GM12878 (cell line): ENCODE results near the gene CORO1A. TPM values are rescaled to one million over a fixed set of nuclear protein-coding genes. Genes with fewer than 3 reads are reported as not detected.

Experiments used
- ATAC-seq: fragments of 200-7000 bp; cut with Tn5 transposase; 3 replicates; pipeline ENCODE4 v1.9.1; 2020; ENCODE audit warnings: mild to moderate bottlenecking, moderate library complexity
- BruUV-seq: library from RNA; stranded (reverse); fragments of 400-500 nt; replicated peaks from 2 replicates; lab custom pipeline; 2021; lab: Mats Ljungman, UMichigan
- CTCF ChIA-PET: fragments of 300-600 bp; sonication (Branson Sonifier 250); formaldehyde crosslinking; extraction: SDS; loops from one replicate; lab custom pipeline; 2021; ENCODE audit warnings: inconsistent platforms; lab: Yijun Ruan, JAX
- POLR2A ChIA-PET: fragments of 350-600 bp; formaldehyde crosslinking; extraction: SDS; loops from one replicate; lab custom pipeline; 2021; ENCODE audit warnings: inconsistent platforms; lab: Charles Lee
- RAD21 ChIA-PET: fragments of 300-600 bp; sonication (Branson Sonifier 250); formaldehyde crosslinking; loops from one replicate; lab custom pipeline; 2023; ENCODE audit warnings: antibody characterized with exemption; ENCODE audit not compliant: unreplicated experiment; lab: Charles Lee
- SMC1A ChIA-PET: fragments of 300-600 bp; sonication (Branson Sonifier 250); formaldehyde crosslinking; loops from one replicate; lab custom pipeline; 2023; ENCODE audit not compliant: unreplicated experiment, uncharacterized antibody; lab: Charles Lee
- DNase-seq: peaks from one replicate; pipeline ENCODE4 v3.0.0-alpha.2; 2011; ENCODE audit warnings: low read depth, low spot score
- FAIRE-seq: peaks from 3 replicates; lab custom pipeline; 2011; peaks lifted over from hg19 to GRCh38; lab: Jason Lieb, UNC
- H2AFZ ChIP-seq: 2 replicates; pipeline ENCODE4 v1.6.0; 2011; ENCODE audit warnings: low read depth, low read length, control low read depth; ENCODE audit not compliant: control insufficient read depth
- H3K27ac ChIP-seq: 2 replicates; pipeline ENCODE4 v1.5.1; 2011; ENCODE audit warnings: control low read depth; ENCODE audit not compliant: control insufficient read depth, insufficient read depth
- H3K27me3 ChIP-seq, 2 experiments: replicated peaks in 1 of 2; 2 replicates each; pipeline versions ENCODE4 v1.6.0 to v1.6.1; 2011; ENCODE audit warnings: low read length in 1 of 2; ENCODE audit not compliant: control insufficient read depth in 2 of 2, insufficient read depth in 2 of 2
- H3K36me3 ChIP-seq, 2 experiments: 2 replicates each; pipeline ENCODE4 v1.5.1; 2011; ENCODE audit warnings: low read length in 1 of 2; ENCODE audit not compliant: control insufficient read depth in 2 of 2, insufficient read depth in 2 of 2
- H3K4me1 ChIP-seq: 2 replicates; pipeline ENCODE4 v1.6.1; 2011; ENCODE audit warnings: mild to moderate bottlenecking, low read length, moderate library complexity, mixed read lengths; ENCODE audit not compliant: control insufficient read depth, insufficient read depth
- H3K4me2 ChIP-seq: 2 replicates; pipeline ENCODE4 v1.6.0; 2011; ENCODE audit warnings: control low read depth; ENCODE audit not compliant: control insufficient read depth, insufficient read depth
- H3K4me3 ChIP-seq: fragments of 200-600 bp; sonication (generic); 2 replicates; pipeline ENCODE4 v1.5.1; 2016
- H3K79me2 ChIP-seq: 2 replicates; pipeline ENCODE4 v1.6.0; 2011; ENCODE audit warnings: low read length; ENCODE audit not compliant: control insufficient read depth, insufficient read depth
- H3K9ac ChIP-seq: 2 replicates; pipeline ENCODE4 v1.8.0; 2011; ENCODE audit warnings: low read length, control low read depth, mixed read lengths; ENCODE audit not compliant: control insufficient read depth, insufficient read depth
- H3K9me3 ChIP-seq: replicated peaks from 3 replicates; pipeline ENCODE4 v1.5.1; 2011; ENCODE audit warnings: mild to moderate bottlenecking, low read length; ENCODE audit not compliant: control insufficient read depth, insufficient read depth
- H4K20me1 ChIP-seq: 2 replicates; pipeline ENCODE4 v1.6.0; 2011; ENCODE audit not compliant: control insufficient read depth, insufficient read depth
- ATF7 ChIP-seq: fragments of 450-650 bp; IDR thresholded peaks from 2 replicates; pipeline ENCODE4 v1.6.1; 2016; ENCODE audit warnings: low read depth, mild to moderate bottlenecking
- BCLAF1 ChIP-seq: fragments of 450-650 bp; IDR thresholded peaks from 2 replicates; pipeline ENCODE4 v1.6.1; 2017; ENCODE audit warnings: antibody characterized with exemption, mild to moderate bottlenecking, moderate library complexity
- BHLHE40 ChIP-seq, 2 experiments: fragments of 450-650 bp in 1 of 2; IDR thresholded peaks; 2 replicates each; pipeline ENCODE4 v1.6.1; 2011 to 2017; ENCODE audit warnings: low read depth in 2 of 2, borderline replicate concordance in 1 of 2, improper control_type of control experiment in 1 of 2, low read length in 1 of 2, mild to moderate bottlenecking in 1 of 2
- DPF2 ChIP-seq: fragments of 450-650 bp; IDR thresholded peaks from 2 replicates; pipeline ENCODE4 v1.6.1; 2017; ENCODE audit warnings: mild to moderate bottlenecking
- JUNB ChIP-seq: IDR thresholded peaks from 2 replicates; pipeline ENCODE4 v1.6.1; 2016; ENCODE audit warnings: antibody characterized with exemption, mild to moderate bottlenecking
- KDM1A ChIP-seq: fragments of 200-600 bp; sonication (generic); IDR thresholded peaks from 2 replicates; pipeline ENCODE4 v1.6.1; 2016; ENCODE audit warnings: borderline replicate concordance
- NBN ChIP-seq: fragments of 450-650 bp; IDR thresholded peaks from 2 replicates; pipeline ENCODE4 v1.6.1; 2016
- NFYB ChIP-seq: IDR thresholded peaks from 2 replicates; pipeline ENCODE4 v1.6.1; 2011; ENCODE audit warnings: low read depth, mild to moderate bottlenecking, low read length, improper control_type of control experiment, moderate library complexity; ENCODE audit not compliant: insufficient read depth
- PAX5 ChIP-seq: IDR thresholded peaks from 2 replicates; pipeline ENCODE4 v1.6.1; 2011; ENCODE audit warnings: low read depth, low read length, borderline replicate concordance
- RELB ChIP-seq: fragments of 450-650 bp; IDR thresholded peaks from 2 replicates; pipeline ENCODE4 v1.6.1; 2017; ENCODE audit warnings: low read depth, mild to moderate bottlenecking, moderate library complexity
- SRF ChIP-seq, 2 experiments: IDR thresholded peaks; 2 replicates each; pipeline ENCODE4 v1.6.1; 2011; ENCODE audit warnings: low read depth in 2 of 2, low read length in 2 of 2, mild to moderate bottlenecking in 1 of 2, moderate library complexity in 1 of 2
- TBL1XR1 ChIP-seq: IDR thresholded peaks from 2 replicates; pipeline ENCODE4 v1.6.1; 2012; ENCODE audit warnings: low read depth, low read length, improper control_type of control experiment
- YY1 ChIP-seq: IDR thresholded peaks from 2 replicates; pipeline ENCODE4 v1.6.1; 2011; ENCODE audit warnings: low read depth, mild to moderate bottlenecking, low read length
- ZNF274 ChIP-seq: IDR thresholded peaks from one replicate; pipeline ENCODE4 v1.8.0; 2011; ENCODE audit not compliant: insufficient read length, insufficient read depth
- WGBS: methylation state at CpG from one replicate; pipeline ENCODE4 v1.1.6; 2016; ENCODE audit warnings: low lambda C conversion rate; ENCODE audit not compliant: insufficient replicate concordance, insufficient coverage; ENCODE audit errors: missing lambda C conversion rate; 5-methylcytosine and 5-hydroxymethylcytosine counted together
- in situ Hi-C: fragments of 300-500 bp; cut with MboI; formaldehyde crosslinking; loops from 9 replicates; pipeline ENCODE4 v1.14.3; 2018; ENCODE audit warnings: mixed read lengths
- intact Hi-C: fragments of 100-400 bp; cut with micrococcal nuclease; formaldehyde crosslinking; loops from one replicate; pipeline ENCODE4 v1.14.2; 2022; ENCODE audit not compliant: unreplicated experiment
- polyA plus RNA-seq, 11 experiments: library from polyadenylated mRNA; depleted of rRNA in 4 of 11; unstranded in 6 of 11; stranded (reverse) in 5 of 11; fragments of >200 nt; fragmentation: Nextera tagmentation in 4 of 11; fragmentation: Illumina TruSeq in 1 of 11; extraction: Ambion mirVana in 4 of 11; extraction: Trizol in 1 of 11; gene quantifications; 1 replicate in 1 of 11; 2 replicates in 10 of 11; pipeline versions ENCODE4 v1.2.1 to v1.2.3, GENCODE V29; 2011 to 2016; ENCODE audit warnings: inconsistent platforms in 2 of 11, missing spikeins in 2 of 11, low read depth in 1 of 11
- total RNA-seq, 4 experiments: library from RNA; depleted of rRNA in 3 of 4; stranded (reverse); fragments of >200 nt in 3 of 4; fragmentation: Illumina TruSeq in 1 of 4; extraction: Trizol in 1 of 4; gene quantifications; 2 replicates each; pipeline versions ENCODE4 v1.2.1 to v1.2.3, GENCODE V29; 2013 to 2021
- TF ChIP-seq, protein P1 (sequence below): fragments of 450-650 bp; conservative IDR thresholded peaks from 2 replicates; pipeline ENCODE4 v1.6.1; 2017; ENCODE audit warnings: mild to moderate bottlenecking, moderate library complexity

The CORO1A gene
- total and polyA plus RNA-seq, 10 of the 15 experiments (the other 5 are each of a cell fraction or from before 2014, with no cell fraction given) = 16.3 to 1,464 (median 714) TPM

DNA sequence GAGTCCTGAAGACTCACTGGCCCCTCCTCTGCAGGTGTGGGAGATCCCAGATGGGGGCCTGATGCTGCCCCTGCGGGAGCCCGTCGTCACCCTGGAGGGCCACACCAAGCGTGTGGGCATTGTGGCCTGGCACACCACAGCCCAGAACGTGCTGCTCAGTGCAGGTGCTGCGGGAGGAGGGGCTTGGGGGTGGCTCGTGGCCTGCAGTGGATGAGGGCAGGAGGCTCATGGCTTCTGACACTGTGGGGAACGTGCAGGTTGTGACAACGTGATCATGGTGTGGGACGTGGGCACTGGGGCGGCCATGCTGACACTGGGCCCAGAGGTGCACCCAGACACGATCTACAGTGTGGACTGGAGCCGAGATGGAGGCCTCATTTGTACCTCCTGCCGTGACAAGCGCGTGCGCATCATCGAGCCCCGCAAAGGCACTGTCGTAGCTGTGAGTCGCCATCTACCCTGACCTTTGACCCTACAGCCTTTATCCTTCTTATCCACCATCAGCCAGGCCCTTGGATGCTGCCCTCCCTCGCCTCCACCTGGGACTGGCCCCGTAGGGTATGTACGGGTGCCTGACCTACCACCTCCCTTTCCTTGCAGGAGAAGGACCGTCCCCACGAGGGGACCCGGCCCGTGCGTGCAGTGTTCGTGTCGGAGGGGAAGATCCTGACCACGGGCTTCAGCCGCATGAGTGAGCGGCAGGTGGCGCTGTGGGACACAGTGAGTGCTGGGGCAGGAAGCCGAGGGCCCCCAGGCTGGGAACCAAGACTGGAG is 3.6 kb downstream of the CORO1A start:
- peaks cover 55% of the 10 kb centered on the region for H3K79me2 ChIP-seq
- SMC1A ChIA-PET = interaction anchor here (4.0 kb wide), 1 partner anchor 94 kb away, joined by 30 read pairs; the partner anchor contains the start of gene TBX6
- TF ChIP-seq NBN = peak; percentile 81
- TF ChIP-seq, protein P1, sequence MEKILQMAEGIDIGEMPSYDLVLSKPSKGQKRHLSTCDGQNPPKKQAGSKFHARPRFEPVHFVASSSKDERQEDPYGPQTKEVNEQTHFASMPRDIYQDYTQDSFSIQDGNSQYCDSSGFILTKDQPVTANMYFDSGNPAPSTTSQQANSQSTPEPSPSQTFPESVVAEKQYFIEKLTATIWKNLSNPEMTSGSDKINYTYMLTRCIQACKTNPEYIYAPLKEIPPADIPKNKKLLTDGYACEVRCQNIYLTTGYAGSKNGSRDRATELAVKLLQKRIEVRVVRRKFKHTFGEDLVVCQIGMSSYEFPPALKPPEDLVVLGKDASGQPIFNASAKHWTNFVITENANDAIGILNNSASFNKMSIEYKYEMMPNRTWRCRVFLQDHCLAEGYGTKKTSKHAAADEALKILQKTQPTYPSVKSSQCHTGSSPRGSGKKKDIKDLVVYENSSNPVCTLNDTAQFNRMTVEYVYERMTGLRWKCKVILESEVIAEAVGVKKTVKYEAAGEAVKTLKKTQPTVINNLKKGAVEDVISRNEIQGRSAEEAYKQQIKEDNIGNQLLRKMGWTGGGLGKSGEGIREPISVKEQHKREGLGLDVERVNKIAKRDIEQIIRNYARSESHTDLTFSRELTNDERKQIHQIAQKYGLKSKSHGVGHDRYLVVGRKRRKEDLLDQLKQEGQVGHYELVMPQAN = no peak; the same call in none of the 2 replicates
- peak; percentile 60 for TF ChIP-seq YY1
- TF ChIP-seq KDM1A = no peak
- TF ChIP-seq NFYB = no peak
- TF ChIP-seq JUNB = no peak
- 0 out of 2 replicates have a peak, but pooled peaks have one; percentile 23 for TF ChIP-seq TBL1XR1
- TF ChIP-seq SRF (IDR thresholded peaks at IDR 0.05; ENCODE audit: low read depth in 2 of 2, low read length in 2 of 2) = peak in 1 of 2 experiments; percentile 27; a peak in 1 of 4 replicates
- no peak; the same call in 1 of the 2 replicates for TF ChIP-seq DPF2
- TF ChIP-seq RELB = no peak
- peak; percentile 92 to 95; a peak in 3 of 4 replicates for TF ChIP-seq BHLHE40 (IDR thresholded peaks at IDR 0.05; ENCODE audit: borderline replicate concordance in 1 of 2, low read depth in 2 of 2, low read length in 1 of 2)
- no peak for TF ChIP-seq ATF7
- no peak for TF ChIP-seq BCLAF1
- 0 out of 2 replicates have a peak, but pooled peaks have one; percentile 49 for TF ChIP-seq PAX5
- no peak for TF ChIP-seq ZNF274

More for the DNA sequence above, 3.6 kb downstream of the CORO1A start:
- Histone ChIP-seq H3K4me2 (peak overlapping the region; percentile 100), H4K20me1 (no peaks in the 10 kb centered on the region), H3K36me3 (peaks cover 17 to 29% of the 10 kb centered on the region in 2 experiments), H3K27me3 (no peaks in the 10 kb centered on the region), H3K9ac (peak overlapping the region; percentile 99), H3K4me3 (peak overlapping the region; percentile 96), H3K9me3 (no peaks in the 10 kb centered on the region), H3K27ac (peak overlapping the region; percentile 100), H2AFZ (no peak overlapping the region), H3K4me1 (peaks cover 27% of the 10 kb centered on the region)
- ATAC-seq (peak; percentile 31), FAIRE-seq (no peak), DNase-seq (peak; percentile 36)
- RAD21 ChIA-PET = interaction anchor here (0.5 to 2.8 kb wide), 5 partner anchors 95 to 433 kb away, joined by 3 to 18 read pairs (median 6); partner anchors contain the start of genes ALDOA and TBX6
- CTCF ChIA-PET = interaction anchor here (1.0 to 1.6 kb wide), 4 partner anchors 44 to 223 kb away, joined by 3 to 5 read pairs (median 4); no protein-coding TSS in a partner anchor
- POLR2A ChIA-PET = interaction anchor here (1.0 to 5.2 kb wide), 5 partner anchors 61 to 419 kb away, joined by 4 to 59 read pairs (median 6); partner anchors contain the start of genes TBX6 and YPEL3
- intact Hi-C loops (no loop called here), in situ Hi-C loops (loop anchor here (10.0 kb wide), 2 partner anchors 448 to 508 kb away; partner anchors contain the start of gene SRCAP)
- BruUV-seq = no TSS peak
- 1% methylated on average over 36 of the region's 36 CpGs for WGBS
